Measurements from ENCODE around the gene ACKR2.

GRCh38 chr3:42831321-42831713, 22.1 kb downstream of the ACKR2 start:
- TF ChIP-seq POLR2A (IDR thresholded peaks at IDR 0.05) (no peak), CTCF (IDR thresholded peaks at IDR 0.05) (peak; percentile 64 to 82 (median 77))

Measured in testis (tissue), 2 donors.